HG03378 (cell line): ENCODE data around the gene GALNT2.

ENCODE experiments used
- ATAC-seq: cut with Tn5 transposase; IDR thresholded peaks from one replicate; pipeline ENCODE4 v1.9.1; 2021; ENCODE audit warnings: mild to moderate bottlenecking, moderate library complexity; ENCODE audit not compliant: unreplicated experiment

GALNT2 gene

GRCh38 chr1:230222678-230223077, 155.6 kb downstream of the GALNT2 start:
- ATAC-seq: no peak

GRCh38 chr1:230224101-230224960, 157.3 kb downstream of the GALNT2 start:
- ATAC-seq: no peak

- ATAC-seq: no peak
Observed at GRCh38 chr1:230226007-230226800, 159.2 kb downstream of the GALNT2 start.

GRCh38 chr1:230226814-230227213, 159.8 kb downstream of the GALNT2 start:
- ATAC-seq: no peak

- ATAC-seq: no peak
Observed at GRCh38 chr1:230228236-230228897, 161.3 kb downstream of the GALNT2 start.

- no peak for ATAC-seq
Observed at GRCh38 chr1:230230273-230230672, 163.2 kb downstream of the GALNT2 start.

GRCh38 chr1:230230948-230231773, 164.1 kb downstream of the GALNT2 start:
- ATAC-seq: no peak

GRCh38 chr1:230231774-230232145, 164.7 kb downstream of the GALNT2 start:
- no peak for ATAC-seq

- ATAC-seq: no peak
Observed at GRCh38 chr1:230232371-230232771, 165.3 kb downstream of the GALNT2 start.

- no peak for ATAC-seq
Observed at GRCh38 chr1:230233786-230234185, 166.7 kb downstream of the GALNT2 start.

GRCh38 chr1:230235876-230236275, 168.8 kb downstream of the GALNT2 start:
- ATAC-seq: no peak

- ATAC-seq: no peak
Observed at GRCh38 chr1:230236301-230237008, 169.4 kb downstream of the GALNT2 start.

GRCh38 chr1:230237009-230237370, 170.0 kb downstream of the GALNT2 start:
- no peak for ATAC-seq

GRCh38 chr1:230237805-230238204, 170.8 kb downstream of the GALNT2 start:
- no peak for ATAC-seq

- ATAC-seq: no peak
Observed at GRCh38 chr1:230240446-230241086, 173.5 kb downstream of the GALNT2 start.

- no peak for ATAC-seq
Observed at GRCh38 chr1:230242326-230242725, 175.3 kb downstream of the GALNT2 start.

GRCh38 chr1:230243146-230243545, 176.1 kb downstream of the GALNT2 start:
- ATAC-seq: no peak

- ATAC-seq: no peak
Observed at GRCh38 chr1:230243583-230244353, 176.7 kb downstream of the GALNT2 start.

GRCh38 chr1:230246551-230246950, 179.5 kb downstream of the GALNT2 start:
- ATAC-seq: no peak
